MM.1S (cell line): ENCODE results near the gene ATXN1.

Source experiments
- DNase-seq: peaks from one replicate; pipeline ENCODE4 v3.0.0-alpha.2; 2015
- H2AFZ ChIP-seq: fragments of 300-600 bp; sonication (generic); 2 replicates; pipeline ENCODE4 v1.6.0; 2016; ENCODE audit warnings: antibody characterized with exemption, low read length
- H3F3A ChIP-seq: fragments of 300-600 bp; sonication (generic); 2 replicates; pipeline ENCODE4 v1.6.1; 2016; ENCODE audit warnings: mild to moderate bottlenecking, antibody characterized with exemption, low read length, moderate library complexity, mixed read lengths; ENCODE audit not compliant: insufficient read depth
- H3K27ac ChIP-seq: fragments of 300-600 bp; sonication (generic); 2 replicates; pipeline ENCODE4 v1.5.1; 2016; ENCODE audit warnings: mild to moderate bottlenecking, low read length
- H3K27me3 ChIP-seq: fragments of 300-600 bp; sonication (generic); replicated peaks from 2 replicates; pipeline ENCODE4 v1.6.0; 2016; ENCODE audit warnings: low read length; ENCODE audit not compliant: insufficient read depth
- H3K36me3 ChIP-seq: fragments of 300-600 bp; sonication (generic); replicated peaks from 2 replicates; pipeline ENCODE4 v1.6.1; 2016; ENCODE audit warnings: mild to moderate bottlenecking, low read length, mixed read lengths; ENCODE audit not compliant: insufficient read depth
- H3K4me1 ChIP-seq: fragments of 300-600 bp; sonication (generic); 2 replicates; pipeline ENCODE4 v1.6.1; 2016; ENCODE audit warnings: low read length, mixed read lengths
- H3K4me2 ChIP-seq: fragments of 300-600 bp; sonication (generic); 2 replicates; pipeline ENCODE4 v1.6.0; 2016; ENCODE audit warnings: low read depth, low read length
- H3K4me3 ChIP-seq: fragments of 300-600 bp; sonication (generic); 2 replicates; pipeline ENCODE4 v1.5.1; 2016; ENCODE audit warnings: low read length, mixed read lengths
- H3K79me2 ChIP-seq: fragments of 300-600 bp; sonication (generic); 2 replicates; pipeline ENCODE4 v1.6.1; 2016; ENCODE audit warnings: mixed run types, low read length, mixed read lengths
- H3K9ac ChIP-seq: fragments of 300-600 bp; sonication (generic); 2 replicates; pipeline ENCODE4 v1.6.1; 2016; ENCODE audit warnings: low read length, mixed read lengths
- H3K9me2 ChIP-seq: fragments of 300-600 bp; sonication (generic); replicated peaks from 2 replicates; pipeline ENCODE4 v1.6.1; 2016; ENCODE audit warnings: mild to moderate bottlenecking, low read length, mixed read lengths; ENCODE audit not compliant: insufficient read depth
- H3K9me3 ChIP-seq: fragments of 300-600 bp; sonication (generic); replicated peaks from 2 replicates; pipeline ENCODE4 v1.6.1; 2016; ENCODE audit warnings: mild to moderate bottlenecking, low read length, mixed read lengths; ENCODE audit not compliant: insufficient read depth
- H4K20me1 ChIP-seq: fragments of 300-600 bp; sonication (generic); 2 replicates; pipeline ENCODE4 v1.6.1; 2016; ENCODE audit warnings: mild to moderate bottlenecking, low read length, moderate library complexity, mixed read lengths; ENCODE audit not compliant: insufficient read depth
- CTCF ChIP-seq: fragments of 300-600 bp; sonication (generic); IDR thresholded peaks from 2 replicates; pipeline ENCODE4 v1.5.1; 2016; ENCODE audit warnings: antibody characterized with exemption, low read length, mixed read lengths
- EZH2 ChIP-seq: fragments of 300-600 bp; sonication (generic); optimal IDR thresholded peaks from 2 replicates; pipeline ENCODE3; 2017; ENCODE audit warnings: low read depth, mild to moderate bottlenecking, antibody characterized with exemption, low read length, mixed read lengths
- EZH2phosphoT487 ChIP-seq: fragments of 300-600 bp; sonication (generic); IDR thresholded peaks from 2 replicates; pipeline ENCODE4 v1.6.1; 2018; ENCODE audit warnings: antibody characterized with exemption, low read length

ATXN1 gene

DNA sequence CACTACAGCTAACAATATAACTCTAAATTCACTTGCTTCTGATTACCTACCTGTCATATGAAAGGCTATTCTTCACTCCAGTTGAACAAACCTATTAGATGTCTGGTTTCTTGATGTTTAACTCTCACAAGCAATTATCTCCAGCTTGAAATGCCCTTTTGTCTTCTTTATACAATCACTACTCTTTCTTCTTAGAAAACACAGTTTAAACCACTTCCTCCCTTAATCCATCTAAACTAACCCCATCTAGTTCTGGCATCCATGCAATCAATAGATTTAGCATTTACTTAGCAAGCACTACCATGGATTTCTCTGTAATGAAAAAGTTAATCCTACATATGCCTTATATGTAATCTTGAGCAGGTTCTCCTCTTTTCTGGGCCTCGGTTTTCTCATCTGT, 127.3 kb downstream of the ATXN1 start:
- H3K36me3 ChIP-seq: no peaks in the 10 kb centered on the region
- peaks cover 18% of the 10 kb centered on the region for H3K4me1 ChIP-seq
- no peak overlapping the region for H3K9ac ChIP-seq
- H3K79me2 ChIP-seq: no peaks in the 10 kb centered on the region; the same call in 1 of the 2 replicates
- peaks cover 8% of the 10 kb centered on the region for H3F3A ChIP-seq
- H2AFZ ChIP-seq: no peak overlapping the region
- no peak overlapping the region for H3K4me3 ChIP-seq
- no peaks in the 10 kb centered on the region for H3K9me2 ChIP-seq
- no peak for TF ChIP-seq EZH2phosphoT487
- no peak for TF ChIP-seq CTCF
- TF ChIP-seq EZH2: no peak
- H3K4me2 ChIP-seq: no peak overlapping the region
- no peaks in the 10 kb centered on the region for H4K20me1 ChIP-seq
- H3K27ac ChIP-seq: no peak overlapping the region
- H3K9me3 ChIP-seq: no peaks in the 10 kb centered on the region
- no peak for DNase-seq
- H3K27me3 ChIP-seq: no peaks in the 10 kb centered on the region

DNA sequence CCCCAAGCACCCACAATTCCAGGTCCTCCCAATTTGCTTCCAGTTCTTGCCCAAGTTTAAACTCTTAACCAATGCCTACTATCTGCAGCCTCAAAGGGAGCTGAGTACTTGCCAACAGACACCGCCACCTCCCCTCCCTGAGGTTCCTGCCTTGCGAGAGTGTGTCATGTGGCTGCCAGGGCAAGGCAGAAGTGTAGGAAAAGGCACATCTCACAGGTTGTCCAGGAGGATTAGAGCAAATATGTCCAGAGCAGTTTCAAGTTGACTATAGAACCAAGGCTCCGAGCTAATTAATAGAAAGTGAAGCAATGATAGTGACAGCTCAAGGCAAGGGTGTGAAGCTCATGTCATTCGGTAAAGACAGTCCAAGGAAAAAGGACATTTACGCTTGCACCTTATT, 127.8 kb downstream of the ATXN1 start:
- H3F3A ChIP-seq: peaks cover 8% of the 10 kb centered on the region
- no peaks in the 10 kb centered on the region for H3K9me2 ChIP-seq
- H3K36me3 ChIP-seq: no peaks in the 10 kb centered on the region
- H3K4me2 ChIP-seq: no peak overlapping the region
- no peaks in the 10 kb centered on the region for H3K27me3 ChIP-seq
- DNase-seq: no peak
- H3K79me2 ChIP-seq: no peaks in the 10 kb centered on the region; the same call in 1 of the 2 replicates
- TF ChIP-seq EZH2phosphoT487 (no peak), CTCF (no peak), EZH2 (no peak)
- no peaks in the 10 kb centered on the region for H3K9me3 ChIP-seq
- peaks cover 18% of the 10 kb centered on the region for H3K4me1 ChIP-seq
- no peaks in the 10 kb centered on the region for H4K20me1 ChIP-seq
- no peak overlapping the region for H2AFZ ChIP-seq
- no peak overlapping the region for H3K27ac ChIP-seq
- H3K9ac ChIP-seq: no peak overlapping the region
- no peak overlapping the region for H3K4me3 ChIP-seq

DNA sequence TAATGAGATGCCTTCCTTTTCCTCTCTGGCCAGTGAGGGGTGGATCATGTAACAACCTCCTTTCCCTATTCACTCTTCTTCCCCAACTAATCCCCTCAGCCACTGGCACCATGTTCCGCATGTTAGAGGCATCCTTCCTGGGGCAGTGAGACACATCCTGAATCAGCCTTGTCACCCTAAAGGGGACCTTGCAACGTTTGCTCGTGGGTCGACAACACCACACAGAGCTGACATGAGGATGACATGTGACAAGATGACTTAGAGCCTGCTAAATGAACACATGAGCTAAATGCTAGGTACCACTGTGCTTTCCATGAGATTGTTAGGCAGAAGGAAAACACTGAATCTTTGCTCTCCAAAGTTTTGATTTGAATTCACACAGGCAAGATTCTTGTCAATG, 129.2 kb downstream of the ATXN1 start:
- Histone ChIP-seq H3K27ac (no peak overlapping the region), H3F3A (peaks cover 8% of the 10 kb centered on the region), H3K9me2 (no peaks in the 10 kb centered on the region), H2AFZ (no peak overlapping the region), H3K4me1 (peaks cover 25% of the 10 kb centered on the region), H3K4me2 (no peak overlapping the region), H4K20me1 (no peaks in the 10 kb centered on the region), H3K9ac (no peak overlapping the region), H3K36me3 (no peaks in the 10 kb centered on the region), H3K4me3 (no peak overlapping the region), H3K9me3 (no peaks in the 10 kb centered on the region), H3K79me2 (no peaks in the 10 kb centered on the region; the same call in 1 of the 2 replicates), H3K27me3 (no peaks in the 10 kb centered on the region)
- DNase-seq: no peak
- TF ChIP-seq EZH2: no peak
- TF ChIP-seq CTCF: no peak
